Psoas muscle (tissue), 8 donors: Measurements from ENCODE around the gene FGGY. TPM values are rescaled to one million over a fixed set of nuclear protein-coding genes. Genes with fewer than 3 reads are reported as not detected.

Source experiments
- ATAC-seq, 4 donors: fragments of 200-7000 bp; cut with Tn5 transposase; one replicate each; pipeline ENCODE4 v1.9.1; 2020; ENCODE audit warnings: moderate library complexity in 3 of 4, mild to moderate bottlenecking in 2 of 4
- DNase-seq, 2 donors: peaks; one replicate each; pipeline ENCODE4 v3.0.0-alpha.2; 2020
- H3K27ac ChIP-seq: fragments of 200-600 bp; one replicate; pipeline ENCODE4 v1.8.0; 2022
- H3K27me3 ChIP-seq, 3 donors: fragments of 200-600 bp in 1 of 3; one replicate each; pipeline versions ENCODE4 v1.6.1 to v1.8.0; 2013 to 2022; ENCODE audit warnings: low read length in 2 of 3, mild to moderate bottlenecking in 2 of 3, moderate library complexity in 1 of 3; ENCODE audit not compliant: insufficient read depth in 3 of 3
- H3K36me3 ChIP-seq, 2 donors: fragments of 200-600 bp in 1 of 2; one replicate each; pipeline versions ENCODE4 v1.6.1 to v1.8.0; 2013 to 2022; ENCODE audit warnings: low read depth in 1 of 2, mild to moderate bottlenecking in 1 of 2, moderate library complexity in 1 of 2; ENCODE audit not compliant: insufficient read depth in 1 of 2
- H3K4me1 ChIP-seq: fragments of 200-600 bp; one replicate; pipeline ENCODE4 v1.8.0; 2022
- H3K4me3 ChIP-seq: fragments of 200-600 bp; one replicate; pipeline ENCODE4 v1.8.0; 2022; ENCODE audit warnings: mild to moderate bottlenecking
- H3K9me3 ChIP-seq: fragments of 200-600 bp; one replicate; pipeline ENCODE4 v1.8.0; 2022
- WGBS, 3 donors: extraction: QIAGEN DNeasy Blood & Tissue Kit; methylation state at CpG; one replicate each; pipeline versions ENCODE4 v1.1.6 to v1.1.7; 2013; 5-methylcytosine and 5-hydroxymethylcytosine counted together
- intact Hi-C, 2 donors: fragments of 100-400 bp; cut with DNase I; formaldehyde crosslinking; loops; one replicate each; pipeline versions ENCODE4 v1.11.0 to v1.14.2; 2022
- polyA plus RNA-seq, 3 donors: library from polyadenylated mRNA; stranded (reverse); fragments of 200-250 nt; gene quantifications; one replicate each; pipeline ENCODE4 v1.2.3, GENCODE V29; 2013
- total RNA-seq, 4 donors: library from RNA; stranded (reverse); fragmentation: NEBNext Ultra II Directional in 2 of 4; extraction: Animal tissue kit (Norgen Biotek cat#: 25700) in 2 of 4; gene quantifications; one replicate each; pipeline versions ENCODE4 v1.2.1 to v1.2.4, GENCODE V29; 2021 to 2023
- TF ChIP-seq, protein P1 (sequence below): fragments of 200-600 bp; IDR thresholded peaks from one replicate; pipeline ENCODE4 v1.8.0; 2022; ENCODE audit warnings: antibody characterized with exemption
- donor health status: healthy with polysubstance abuse.
- donor health status: DM: no; HTN: no; CAD: no; lungs with moderate emphysema.
- donor health status: Bipolar disorder and iron deficiency.
- donor health status: healthy.
- donor health status: DM: yes; HTN: yes; CAD: no.
- donor health status: DM: no; HTN: no; CAD: no.
- donor health status: DM: no; HTN: no; CAD: no.
- donor health status: DM: yes; HTN: yes; CAD: no.

The FGGY gene
- total and polyA plus RNA-seq, 7 donors = 11.9 to 72.2 (median 46.5) TPM

DNA sequence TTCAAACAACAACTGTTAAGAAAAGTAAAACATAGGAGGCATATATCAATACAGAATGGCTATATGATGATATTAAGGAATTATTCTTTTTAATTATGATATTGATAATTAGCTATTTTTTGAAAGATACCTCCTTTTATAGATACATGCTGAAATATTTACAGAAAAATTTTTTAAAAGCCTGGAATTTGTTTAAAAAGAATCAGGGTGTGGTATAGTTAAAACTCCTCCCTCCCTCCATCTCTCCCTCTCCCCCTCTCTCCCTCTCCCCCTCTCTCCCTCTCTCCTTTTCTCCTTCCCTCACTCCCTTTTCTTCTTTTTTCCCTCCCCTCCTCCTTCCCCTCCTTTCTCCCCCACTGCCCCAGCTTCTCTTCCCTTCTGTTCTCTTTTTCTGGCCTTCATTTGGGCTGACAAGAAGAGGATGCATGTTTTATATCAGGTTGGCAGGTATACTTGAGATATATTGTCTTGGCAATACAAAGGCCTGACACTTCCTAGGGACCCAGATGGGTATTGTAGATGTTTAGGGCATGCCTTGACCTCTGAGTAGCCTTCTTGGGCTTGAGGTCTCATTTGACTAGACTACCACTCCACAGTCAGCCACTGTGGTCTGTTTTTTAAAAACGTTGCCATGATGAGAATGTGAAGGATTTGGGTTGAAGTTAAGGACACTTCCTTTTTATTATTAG, 124.5 kb downstream of the FGGY start:
- Histone ChIP-seq H3K4me1 (peaks cover 69% of the 10 kb centered on the region), H3K27ac (peak overlapping the region; percentile 10), H3K36me3 (no peaks in the 10 kb centered on the region), H3K27me3 (no peaks in the 10 kb centered on the region), H3K4me3 (no peak overlapping the region), H3K9me3 (no peaks in the 10 kb centered on the region)
- WGBS, 3 donors = 18 to 35% (median 21%) methylated on average over 1 of the region's 1 CpG
- DNase-seq (no peak), ATAC-seq (no peak)
- TF ChIP-seq, protein P1, sequence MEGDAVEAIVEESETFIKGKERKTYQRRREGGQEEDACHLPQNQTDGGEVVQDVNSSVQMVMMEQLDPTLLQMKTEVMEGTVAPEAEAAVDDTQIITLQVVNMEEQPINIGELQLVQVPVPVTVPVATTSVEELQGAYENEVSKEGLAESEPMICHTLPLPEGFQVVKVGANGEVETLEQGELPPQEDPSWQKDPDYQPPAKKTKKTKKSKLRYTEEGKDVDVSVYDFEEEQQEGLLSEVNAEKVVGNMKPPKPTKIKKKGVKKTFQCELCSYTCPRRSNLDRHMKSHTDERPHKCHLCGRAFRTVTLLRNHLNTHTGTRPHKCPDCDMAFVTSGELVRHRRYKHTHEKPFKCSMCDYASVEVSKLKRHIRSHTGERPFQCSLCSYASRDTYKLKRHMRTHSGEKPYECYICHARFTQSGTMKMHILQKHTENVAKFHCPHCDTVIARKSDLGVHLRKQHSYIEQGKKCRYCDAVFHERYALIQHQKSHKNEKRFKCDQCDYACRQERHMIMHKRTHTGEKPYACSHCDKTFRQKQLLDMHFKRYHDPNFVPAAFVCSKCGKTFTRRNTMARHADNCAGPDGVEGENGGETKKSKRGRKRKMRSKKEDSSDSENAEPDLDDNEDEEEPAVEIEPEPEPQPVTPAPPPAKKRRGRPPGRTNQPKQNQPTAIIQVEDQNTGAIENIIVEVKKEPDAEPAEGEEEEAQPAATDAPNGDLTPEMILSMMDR = no peak
- intact Hi-C loops = loop anchor here (10.0 kb wide), 2 partner anchors 127 to 273 kb away; partner anchors contain the start of gene FGGY (in 1 of the 2)

DNA sequence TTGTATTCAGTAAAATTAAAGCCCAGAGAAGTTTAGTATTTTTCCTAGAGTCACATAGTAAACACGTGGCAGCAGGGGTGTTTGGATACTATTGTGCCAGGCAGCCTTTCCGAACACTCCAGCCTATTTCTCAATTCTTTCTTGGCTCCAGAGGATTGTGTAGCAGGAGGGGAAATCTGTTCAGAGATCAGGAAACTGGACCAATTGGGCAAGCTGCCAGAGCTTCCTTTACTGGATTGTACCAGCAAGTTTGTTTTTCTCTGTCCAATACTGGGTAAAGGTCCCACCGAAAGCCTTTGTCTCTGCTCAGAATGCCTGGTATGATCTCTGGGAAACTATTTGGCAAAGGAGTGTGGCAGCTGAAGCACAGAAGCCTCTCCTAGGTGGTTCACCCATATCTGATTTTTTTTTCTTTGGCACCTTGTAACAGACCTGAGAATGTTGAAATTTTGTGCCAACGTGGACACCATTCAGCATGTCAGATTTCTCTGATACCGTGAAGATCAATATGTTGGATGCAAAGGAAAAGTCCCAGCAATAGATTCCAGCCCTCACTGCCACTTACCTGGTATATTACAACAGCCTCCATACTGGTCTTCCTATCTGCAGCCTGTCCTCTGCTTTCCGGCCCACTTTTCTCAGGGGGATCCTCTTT, 126.2 kb downstream of the FGGY start:
- TF ChIP-seq, protein P1 = no peak
- no peaks in the 10 kb centered on the region for H3K36me3 ChIP-seq
- H3K4me3 ChIP-seq = no peak overlapping the region
- ATAC-seq (peak; percentile 32 to 45 (median 41)), DNase-seq (peak; percentile 74)
- intact Hi-C loops = loop anchor here (10.0 kb wide), 2 partner anchors 128 to 272 kb away; partner anchors contain the start of gene FGGY (in 1 of the 2)
- no peaks in the 10 kb centered on the region for H3K27me3 ChIP-seq
- H3K27ac ChIP-seq = peak overlapping the region; percentile 90
- peaks cover 74% of the 10 kb centered on the region for H3K4me1 ChIP-seq
- H3K9me3 ChIP-seq = no peaks in the 10 kb centered on the region
- WGBS, 3 donors = 14 to 17% (median 15%) methylated on average over 6 of the region's 6 CpGs

DNA sequence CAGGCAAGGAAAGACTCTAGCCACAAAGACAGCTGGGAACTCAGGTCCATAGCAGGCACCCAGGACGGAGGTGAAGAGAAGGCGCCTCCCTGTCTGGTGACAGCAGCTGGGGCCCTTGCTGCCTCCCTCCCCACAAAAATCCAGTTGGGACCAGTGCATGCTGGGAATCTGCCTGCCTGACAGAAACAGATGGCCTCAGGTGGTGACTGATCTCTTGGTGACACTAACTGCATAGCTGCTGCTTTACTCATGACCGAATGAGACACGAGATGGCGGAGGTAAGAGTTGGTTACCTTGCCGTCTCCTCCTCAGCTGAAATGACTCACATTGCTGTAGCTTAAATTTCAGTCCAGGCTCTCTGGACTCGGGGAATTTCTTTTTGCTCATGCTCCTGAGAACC, 130.3 kb downstream of the FGGY start:
- Histone ChIP-seq H3K36me3 (no peaks in the 10 kb centered on the region), H3K4me1 (peaks cover 69% of the 10 kb centered on the region), H3K27ac (peak overlapping the region; percentile 90), H3K27me3 (no peaks in the 10 kb centered on the region), H3K4me3 (no peak overlapping the region), H3K9me3 (no peaks in the 10 kb centered on the region)
- TF ChIP-seq, protein P1 = no peak
- WGBS, 3 donors = 30 to 54% (median 34%) methylated on average over 7 of the region's 7 CpGs
- DNase-seq = peak; percentile 80 to 90
- intact Hi-C loops = loop anchor here (5.0 to 10.0 kb wide), 3 partner anchors 132 to 270 kb away; partner anchors contain the start of gene FGGY (in 1 of the 2)
- ATAC-seq = peak; percentile 96 to 97 (median 96)

DNA sequence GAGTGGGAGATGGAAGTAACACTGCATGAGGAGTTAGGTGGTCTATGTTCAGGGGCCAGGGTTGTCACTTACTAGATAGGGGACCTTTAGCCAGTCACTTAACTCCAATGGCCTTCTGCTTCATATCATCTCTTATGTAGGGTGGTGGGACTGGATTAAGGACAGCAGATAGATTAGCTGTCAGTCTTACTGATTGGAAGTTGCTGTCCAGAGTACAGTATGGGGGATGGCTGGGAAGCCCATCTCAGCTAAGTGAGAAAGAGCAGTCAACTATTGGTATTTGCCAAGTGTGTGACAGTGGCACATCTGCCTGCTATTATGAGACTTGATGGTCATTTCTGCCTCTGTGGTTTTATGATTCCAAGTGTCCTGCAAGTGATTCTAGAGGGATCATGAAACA, 130.9 kb downstream of the FGGY start:
- peak overlapping the region; percentile 14 for H3K4me3 ChIP-seq
- H3K36me3 ChIP-seq = no peaks in the 10 kb centered on the region
- no peak for ATAC-seq
- TF ChIP-seq, protein P1 = no peak
- H3K27me3 ChIP-seq = no peaks in the 10 kb centered on the region
- peaks cover 64% of the 10 kb centered on the region for H3K4me1 ChIP-seq
- intact Hi-C loops = loop anchor here (5.0 to 10.0 kb wide), 3 partner anchors 133 to 270 kb away; partner anchors contain the start of gene FGGY (in 1 of the 2)
- DNase-seq = no peak
- no peaks in the 10 kb centered on the region for H3K9me3 ChIP-seq
- H3K27ac ChIP-seq = peak overlapping the region; percentile 90
